GM23248 (cell line): ENCODE data around the gene MTUS2.

Experiments used
- EZH2 ChIP-seq: fragments of 200-600 bp; sonication (generic); IDR thresholded peaks from 2 replicates; pipeline ENCODE4 v1.6.1; 2018; ENCODE audit warnings: antibody characterized with exemption, mild to moderate bottlenecking; ENCODE audit not compliant: insufficient read depth, poor library complexity, severe bottlenecking
- EZH2phosphoT487 ChIP-seq: fragments of 200-600 bp; sonication (generic); IDR thresholded peaks from 2 replicates; pipeline ENCODE4 v1.6.1; 2018; ENCODE audit warnings: antibody characterized with exemption, moderate library complexity, mild to moderate bottlenecking, low read depth; ENCODE audit not compliant: insufficient read depth

DNA sequence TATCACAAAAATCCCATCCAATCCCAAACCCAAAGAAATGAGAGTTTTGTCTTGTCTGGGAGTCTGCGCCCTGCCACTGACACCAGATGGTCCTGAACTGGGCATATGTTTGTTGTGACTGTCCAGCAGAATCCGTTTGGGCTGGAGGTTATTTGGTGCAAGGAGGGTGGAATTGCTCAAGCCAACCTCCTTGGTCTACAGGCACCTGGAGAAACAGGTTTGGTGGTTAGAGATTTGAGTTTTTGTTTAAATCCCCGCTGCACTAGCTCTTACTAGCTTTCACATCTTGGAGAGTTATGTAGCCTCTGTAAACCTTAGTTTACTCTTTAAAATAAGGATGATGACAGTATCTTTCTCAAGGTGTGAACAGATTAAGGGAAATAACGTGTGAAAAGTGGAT is 673.7 kb downstream of the MTUS2 start:
- TF ChIP-seq EZH2 = no peak
- no peak for TF ChIP-seq EZH2phosphoT487
